Fibroblast of peridontal ligament (primary cell): ENCODE measurements around the gene CEP295NL.
A peak's percentile ranks its signal among the peaks of the same experiment; 100 is the strongest.

Source experiments
- DNase-seq: peaks from one replicate; pipeline ENCODE4 v3.0.0-alpha.2; 2010; ENCODE audit errors: extremely low read depth

Gene CEP295NL

GRCh38 chr17:78865682-78866390 is 37.2 kb downstream of the CEP295NL start:
- DNase-seq: peak; percentile 81

- no peak for DNase-seq
These were observed 38.9 kb downstream of the CEP295NL start for GRCh38 chr17:78864117-78864516.

- DNase-seq: peak; percentile 98
These were observed 40.7 kb downstream of the CEP295NL start for GRCh38 chr17:78862073-78863023.

- DNase-seq: no peak
These were observed 41.8 kb downstream of the CEP295NL start for GRCh38 chr17:78861229-78861628.

GRCh38 chr17:78859051-78859450 is 44.0 kb downstream of the CEP295NL start:
- no peak for DNase-seq

GRCh38 chr17:78857266-78857665 is 45.7 kb downstream of the CEP295NL start:
- DNase-seq: no peak

GRCh38 chr17:78855561-78856165 is 47.3 kb downstream of the CEP295NL start:
- no peak for DNase-seq

- no peak for DNase-seq
These were observed 48.5 kb downstream of the CEP295NL start for GRCh38 chr17:78854508-78854907.

- no peak for DNase-seq
These were observed 49.0 kb downstream of the CEP295NL start for GRCh38 chr17:78853926-78854394.

GRCh38 chr17:78852709-78853121 is 50.3 kb downstream of the CEP295NL start:
- no peak for DNase-seq

GRCh38 chr17:78849026-78849425 is 54.0 kb downstream of the CEP295NL start:
- no peak for DNase-seq

- no peak for DNase-seq
These were observed 55.9 kb downstream of the CEP295NL start for GRCh38 chr17:78847052-78847451.

- peak; percentile 52 for DNase-seq
These were observed 58.5 kb downstream of the CEP295NL start for GRCh38 chr17:78844301-78845005.

GRCh38 chr17:78842881-78843565 is 60.0 kb downstream of the CEP295NL start:
- DNase-seq: no peak

- DNase-seq: peak; percentile 99
These were observed 62.0 kb downstream of the CEP295NL start, which contains the start of gene USP36 for GRCh38 chr17:78840780-78841611. Gene USP36 (minus strand): TSS chr17:78840814. CDS start chr17:78836363, 4,451 bp downstream.
